HG02870 (cell line): ENCODE data around the gene VPREB1.
"Not testable (repeated sequence)": the region's sequence is repeated elsewhere in the genome, so short reads cannot be mapped to it uniquely, and the experiment has no call there.

ENCODE experiments used
- ATAC-seq: cut with Tn5 transposase; IDR thresholded peaks from one replicate; pipeline ENCODE4 v1.9.1; 2021; ENCODE audit warnings: mild to moderate bottlenecking, moderate library complexity; ENCODE audit not compliant: unreplicated experiment

Gene VPREB1

GRCh38 chr22:22244316-22245250 is at the start of gene VPREB1:
Gene VPREB1, plus strand, starts transcription at chr22:22244786. Its CDS starts 28 bp downstream, at chr22:22244814.
- no peak for ATAC-seq

DNA sequence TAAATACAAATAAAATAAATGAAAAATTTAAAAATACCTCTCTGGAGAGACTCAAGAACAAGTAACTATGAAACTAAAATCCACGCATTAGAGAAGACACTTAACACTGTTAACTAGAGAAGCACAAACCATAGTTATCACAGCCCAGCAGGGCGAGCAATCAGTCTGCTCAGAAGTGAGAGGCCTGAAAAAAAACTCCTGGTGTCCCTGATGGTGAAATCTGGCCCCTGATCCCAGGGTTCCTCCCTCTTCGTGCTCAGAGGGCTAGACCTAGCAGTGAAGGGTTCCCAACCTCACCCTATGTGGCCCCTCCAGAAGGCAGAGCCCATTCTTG is 49.7 kb upstream of the VPREB1 start:
- no peak for ATAC-seq

DNA sequence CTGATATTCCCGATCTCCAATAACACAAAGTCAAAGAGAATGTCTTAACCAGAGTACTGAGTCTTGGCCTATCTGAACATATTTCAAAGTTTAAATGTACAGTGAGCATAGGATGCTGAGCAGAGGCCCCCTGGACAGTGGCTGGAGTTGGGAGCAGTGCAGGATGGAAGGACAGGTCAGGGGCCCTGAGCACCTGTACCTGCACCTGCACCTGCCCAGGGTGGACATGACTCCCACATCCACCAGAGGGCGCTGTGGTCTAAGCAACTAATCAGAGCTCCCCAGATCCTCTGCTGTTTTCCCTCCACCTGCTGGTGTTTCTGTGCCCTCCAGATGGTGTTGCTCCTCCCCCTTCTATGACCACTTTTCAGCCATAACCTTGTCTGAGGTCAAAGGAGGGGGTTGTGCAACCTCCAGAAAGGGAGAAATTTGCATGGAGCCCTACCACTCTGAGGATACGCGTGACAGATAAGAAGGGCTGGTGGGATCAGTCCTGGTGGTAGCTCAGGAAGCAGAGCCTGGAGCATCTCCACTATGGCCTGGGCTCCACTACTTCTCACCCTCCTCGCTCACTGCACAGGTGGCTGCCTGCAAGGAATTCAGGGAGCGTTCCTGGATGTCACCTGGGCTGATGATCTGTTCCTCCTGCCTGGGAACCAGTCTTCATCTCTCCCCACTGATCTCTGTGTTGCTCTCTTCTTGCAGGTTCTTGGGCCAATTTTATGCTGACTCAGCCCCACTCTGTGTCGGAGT is 49.1 kb upstream of the VPREB1 start:
- peak; percentile 41 for ATAC-seq

DNA sequence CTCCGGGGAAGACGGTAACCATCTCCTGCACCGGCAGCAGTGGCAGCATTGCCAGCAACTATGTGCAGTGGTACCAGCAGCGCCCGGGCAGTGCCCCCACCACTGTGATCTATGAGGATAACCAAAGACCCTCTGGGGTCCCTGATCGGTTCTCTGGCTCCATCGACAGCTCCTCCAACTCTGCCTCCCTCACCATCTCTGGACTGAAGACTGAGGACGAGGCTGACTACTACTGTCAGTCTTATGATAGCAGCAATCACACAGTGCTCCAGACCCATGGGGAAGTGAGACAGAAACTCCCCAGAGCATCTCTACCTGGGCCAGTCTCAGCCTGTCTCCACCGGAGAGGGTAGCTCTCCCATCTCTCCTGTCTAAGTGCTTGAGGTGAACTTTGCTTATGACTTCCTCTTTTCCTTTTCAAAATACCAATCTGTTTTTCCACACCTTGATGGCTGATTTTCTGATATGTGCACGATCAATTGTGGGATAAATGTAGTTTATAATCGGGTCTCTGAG is 48.5 kb upstream of the VPREB1 start:
- peak; percentile 84 for ATAC-seq

GRCh38 chr22:22196833-22197477 is 47.6 kb upstream of the VPREB1 start:
- ATAC-seq = no peak

GRCh38 chr22:22197993-22198402 is 46.6 kb upstream of the VPREB1 start:
- ATAC-seq = no peak

DNA sequence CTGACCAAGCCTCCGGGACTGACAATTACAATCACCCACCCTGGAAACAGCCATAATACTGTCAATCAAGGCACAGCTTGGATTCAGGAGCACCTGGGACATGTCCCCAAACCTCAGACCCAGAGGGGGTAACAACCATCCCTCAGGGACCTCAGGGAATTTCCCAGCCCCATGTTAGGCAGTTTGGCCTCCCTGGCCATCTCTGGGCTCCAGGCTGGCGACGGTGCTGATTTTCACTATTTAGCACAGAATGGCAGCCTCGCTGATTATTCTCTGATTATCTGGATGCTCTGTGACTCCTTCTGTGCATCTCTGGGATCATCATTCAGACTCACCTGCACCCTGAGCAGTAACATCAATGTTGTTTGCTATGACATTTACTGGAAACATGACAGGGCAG is 45.8 kb upstream of the VPREB1 start:
- ATAC-seq = no peak

DNA sequence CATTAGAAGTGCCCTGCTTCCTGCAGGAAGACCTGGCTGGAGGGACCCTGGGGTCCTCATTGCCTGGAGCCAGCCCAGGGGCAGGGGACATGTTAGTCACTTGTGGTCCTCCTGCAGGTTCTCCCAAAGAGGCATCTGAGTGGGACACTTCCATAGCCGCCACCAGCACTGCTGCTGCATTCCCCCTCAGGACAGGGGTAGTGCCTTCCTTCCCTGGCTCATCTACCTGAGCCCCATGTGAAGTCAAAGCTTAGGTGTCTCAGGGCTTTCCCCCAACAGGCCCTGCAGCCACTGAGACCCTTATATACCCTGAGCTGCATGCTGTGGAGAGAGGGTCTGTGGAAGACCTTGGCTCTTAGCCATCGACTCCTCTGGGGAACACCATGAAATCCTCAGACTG is 45.0 kb upstream of the VPREB1 start:
- ATAC-seq = no peak

GRCh38 chr22:22200569-22201184 is 43.9 kb upstream of the VPREB1 start:
- ATAC-seq = no peak

- no peak for ATAC-seq
Measured at GRCh38 chr22:22201185-22201929, 43.2 kb upstream of the VPREB1 start.

- ATAC-seq = no peak
Measured at GRCh38 chr22:22201930-22202343, 42.6 kb upstream of the VPREB1 start.

- ATAC-seq = no peak
Measured at GRCh38 chr22:22203048-22203971, 41.3 kb upstream of the VPREB1 start.

DNA sequence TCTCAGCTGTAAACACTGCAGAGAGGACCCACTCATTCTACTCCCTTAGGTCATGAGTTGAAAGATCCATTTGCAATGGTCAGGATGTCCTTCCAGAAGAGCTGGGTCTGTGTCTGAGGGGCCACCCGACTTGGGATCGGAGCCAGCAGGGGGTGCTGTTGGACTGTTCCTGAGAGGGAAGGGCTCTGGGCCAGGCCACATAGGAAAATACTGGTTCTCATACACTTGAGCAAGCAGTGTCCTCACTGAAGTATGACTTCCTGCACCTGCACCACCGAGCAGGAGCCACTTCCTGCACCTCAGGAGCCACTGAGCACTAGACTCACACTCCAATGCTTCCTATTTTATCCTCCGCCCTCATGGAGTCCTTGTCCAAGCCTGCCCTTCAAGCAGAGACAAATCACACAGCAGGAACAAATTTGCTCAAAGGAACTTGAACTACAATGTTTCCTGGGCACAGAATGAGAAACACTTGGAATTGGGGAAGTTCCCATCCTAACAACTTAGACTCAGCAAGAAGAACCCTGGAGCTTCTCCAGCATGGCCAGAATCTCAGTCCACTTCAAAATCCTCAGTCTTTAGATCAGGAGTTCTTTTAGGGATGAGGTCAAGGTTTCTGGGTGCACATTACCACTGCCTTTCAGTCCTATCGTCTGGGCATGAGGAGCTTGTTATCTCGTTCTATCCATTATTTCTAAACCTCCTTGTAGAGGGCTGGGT is 36.6 kb upstream of the VPREB1 start:
- peak; percentile 56 for ATAC-seq

- ATAC-seq = no peak
Measured at GRCh38 chr22:22208652-22209051, 35.9 kb upstream of the VPREB1 start.

- not testable (repeated sequence) for ATAC-seq
Measured at GRCh38 chr22:22209080-22209640, 35.4 kb upstream of the VPREB1 start.

GRCh38 chr22:22210375-22210774 is 34.2 kb upstream of the VPREB1 start:
- peak; percentile 45 for ATAC-seq

DNA sequence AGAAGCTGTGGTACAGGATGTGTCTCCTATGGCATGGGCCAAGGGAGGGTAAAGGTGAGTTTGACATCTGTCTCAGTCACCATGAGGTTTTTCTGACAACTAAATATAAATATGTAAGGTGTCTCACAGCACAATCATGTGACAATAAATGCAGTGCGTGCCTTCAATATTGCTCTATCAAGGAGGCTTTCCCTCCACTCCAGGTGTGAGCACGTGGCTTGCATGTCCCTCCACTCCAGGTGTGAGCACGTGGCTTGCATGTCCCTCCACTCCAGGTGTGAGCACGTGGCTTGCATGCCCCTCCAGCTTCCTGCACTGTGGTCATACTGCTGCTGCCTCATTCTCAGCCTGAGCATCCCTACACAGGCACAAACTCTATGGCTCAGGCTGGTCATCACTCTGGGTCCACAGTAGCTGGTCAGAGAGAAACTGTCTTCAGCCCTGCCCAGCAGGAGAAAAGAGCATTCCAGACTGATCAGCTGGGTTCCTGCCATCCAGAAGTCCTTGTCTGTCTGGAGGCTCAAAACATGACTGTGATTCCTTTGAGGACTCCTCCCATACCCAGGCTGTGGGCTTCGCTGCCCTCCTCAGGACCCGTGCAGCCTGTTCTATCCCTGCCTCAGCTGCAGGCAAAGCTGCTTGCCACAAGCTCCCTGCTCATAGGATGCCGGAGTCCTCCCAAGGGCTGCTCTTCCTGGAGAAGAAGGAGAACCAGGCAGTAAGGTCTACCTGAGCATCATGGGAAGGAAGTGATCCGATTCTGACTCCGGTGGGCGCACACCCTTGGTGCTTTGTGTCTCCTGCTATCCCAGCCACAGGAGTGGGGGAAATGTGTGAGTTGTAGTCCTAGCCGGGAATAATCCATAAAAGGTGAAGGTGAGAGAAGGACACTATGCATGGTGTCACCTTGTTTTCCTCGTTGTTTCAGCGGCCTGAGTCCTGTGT is 33.4 kb upstream of the VPREB1 start:
- no peak for ATAC-seq
